DND-41 (cell line): ENCODE data around the gene ARAF.

Experiments
- CTCF ChIP-seq: IDR thresholded peaks from 2 replicates; pipeline ENCODE4 v1.5.1; 2012; ENCODE audit warnings: borderline replicate concordance, low read length, moderate library complexity, mild to moderate bottlenecking; ENCODE audit not compliant: poor library complexity, severe bottlenecking; ENCODE audit errors: extremely low read depth
- EZH2 ChIP-seq: IDR thresholded peaks from 3 replicates; pipeline ENCODE4 v1.6.1; 2012; ENCODE audit warnings: borderline replicate concordance, low read depth, mild to moderate bottlenecking, moderate library complexity, low read length, inconsistent platforms; ENCODE audit not compliant: severe bottlenecking

- TF ChIP-seq CTCF (no peak), EZH2 (no peak)
Measured at GRCh38 chrX:47608130-47608810, 47.3 kb downstream of the ARAF start.
